MM.1S (cell line): Measurements from ENCODE around the gene TMED6.

Experiments used
- DNase-seq: peaks from one replicate; pipeline ENCODE4 v3.0.0-alpha.2; 2015
- H2AFZ ChIP-seq: fragments of 300-600 bp; sonication (generic); 2 replicates; pipeline ENCODE4 v1.6.0; 2016; ENCODE audit warnings: antibody characterized with exemption, low read length
- H3F3A ChIP-seq: fragments of 300-600 bp; sonication (generic); 2 replicates; pipeline ENCODE4 v1.6.1; 2016; ENCODE audit warnings: mild to moderate bottlenecking, antibody characterized with exemption, low read length, moderate library complexity, mixed read lengths; ENCODE audit not compliant: insufficient read depth
- H3K27ac ChIP-seq: fragments of 300-600 bp; sonication (generic); 2 replicates; pipeline ENCODE4 v1.5.1; 2016; ENCODE audit warnings: mild to moderate bottlenecking, low read length
- H3K27me3 ChIP-seq: fragments of 300-600 bp; sonication (generic); replicated peaks from 2 replicates; pipeline ENCODE4 v1.6.0; 2016; ENCODE audit warnings: low read length; ENCODE audit not compliant: insufficient read depth
- H3K36me3 ChIP-seq: fragments of 300-600 bp; sonication (generic); replicated peaks from 2 replicates; pipeline ENCODE4 v1.6.1; 2016; ENCODE audit warnings: mild to moderate bottlenecking, low read length, mixed read lengths; ENCODE audit not compliant: insufficient read depth
- H3K4me1 ChIP-seq: fragments of 300-600 bp; sonication (generic); 2 replicates; pipeline ENCODE4 v1.6.1; 2016; ENCODE audit warnings: low read length, mixed read lengths
- H3K4me2 ChIP-seq: fragments of 300-600 bp; sonication (generic); 2 replicates; pipeline ENCODE4 v1.6.0; 2016; ENCODE audit warnings: low read depth, low read length
- H3K4me3 ChIP-seq: fragments of 300-600 bp; sonication (generic); 2 replicates; pipeline ENCODE4 v1.5.1; 2016; ENCODE audit warnings: low read length, mixed read lengths
- H3K79me2 ChIP-seq: fragments of 300-600 bp; sonication (generic); 2 replicates; pipeline ENCODE4 v1.6.1; 2016; ENCODE audit warnings: mixed run types, low read length, mixed read lengths
- H3K9ac ChIP-seq: fragments of 300-600 bp; sonication (generic); 2 replicates; pipeline ENCODE4 v1.6.1; 2016; ENCODE audit warnings: low read length, mixed read lengths
- H3K9me2 ChIP-seq: fragments of 300-600 bp; sonication (generic); replicated peaks from 2 replicates; pipeline ENCODE4 v1.6.1; 2016; ENCODE audit warnings: mild to moderate bottlenecking, low read length, mixed read lengths; ENCODE audit not compliant: insufficient read depth
- H3K9me3 ChIP-seq: fragments of 300-600 bp; sonication (generic); replicated peaks from 2 replicates; pipeline ENCODE4 v1.6.1; 2016; ENCODE audit warnings: mild to moderate bottlenecking, low read length, mixed read lengths; ENCODE audit not compliant: insufficient read depth
- H4K20me1 ChIP-seq: fragments of 300-600 bp; sonication (generic); 2 replicates; pipeline ENCODE4 v1.6.1; 2016; ENCODE audit warnings: mild to moderate bottlenecking, low read length, moderate library complexity, mixed read lengths; ENCODE audit not compliant: insufficient read depth
- CTCF ChIP-seq: fragments of 300-600 bp; sonication (generic); IDR thresholded peaks from 2 replicates; pipeline ENCODE4 v1.5.1; 2016; ENCODE audit warnings: antibody characterized with exemption, low read length, mixed read lengths
- EZH2 ChIP-seq: fragments of 300-600 bp; sonication (generic); optimal IDR thresholded peaks from 2 replicates; pipeline ENCODE3; 2017; ENCODE audit warnings: low read depth, mild to moderate bottlenecking, antibody characterized with exemption, low read length, mixed read lengths
- EZH2phosphoT487 ChIP-seq: fragments of 300-600 bp; sonication (generic); IDR thresholded peaks from 2 replicates; pipeline ENCODE4 v1.6.1; 2018; ENCODE audit warnings: antibody characterized with exemption, low read length

TMED6 gene

GRCh38 chr16:69318177-69318910, 33.2 kb downstream of the TMED6 start:
- Histone ChIP-seq H3K4me1 (no peaks in the 10 kb centered on the region), H3K9ac (no peak overlapping the region), H3F3A (no peaks in the 10 kb centered on the region; the same call in 1 of the 2 replicates), H3K36me3 (peaks cover 25% of the 10 kb centered on the region), H2AFZ (no peak overlapping the region), H3K27me3 (no peaks in the 10 kb centered on the region), H3K9me2 (no peaks in the 10 kb centered on the region), H3K9me3 (no peaks in the 10 kb centered on the region), H3K79me2 (peaks cover 66% of the 10 kb centered on the region), H4K20me1 (peaks cover under 1% of the 10 kb centered on the region; the same call in 1 of the 2 replicates), H3K4me2 (no peak overlapping the region), H3K4me3 (no peak overlapping the region), H3K27ac (no peak overlapping the region)
- no peak for DNase-seq
- TF ChIP-seq EZH2 (no peak), CTCF (no peak), EZH2phosphoT487 (no peak)

- Histone ChIP-seq H3K9me2 (no peaks in the 10 kb centered on the region), H3K79me2 (peaks cover 71% of the 10 kb centered on the region), H3K9ac (no peak overlapping the region), H3K9me3 (no peaks in the 10 kb centered on the region), H3K27ac (no peak overlapping the region), H4K20me1 (peaks cover 2% of the 10 kb centered on the region; the same call in 1 of the 2 replicates), H2AFZ (no peak overlapping the region), H3K4me3 (no peak overlapping the region), H3K4me2 (no peak overlapping the region), H3F3A (peaks cover 7% of the 10 kb centered on the region; the same call in 1 of the 2 replicates), H3K36me3 (peaks cover 25% of the 10 kb centered on the region), H3K4me1 (no peaks in the 10 kb centered on the region), H3K27me3 (no peaks in the 10 kb centered on the region)
- no peak for TF ChIP-seq EZH2phosphoT487
- no peak for TF ChIP-seq EZH2
- no peak for TF ChIP-seq CTCF
- no peak for DNase-seq
These were observed 35.0 kb downstream of the TMED6 start for GRCh38 chr16:69316595-69317034.

GRCh38 chr16:69315486-69316311, 35.9 kb downstream of the TMED6 start:
- H3K9me3 ChIP-seq = no peaks in the 10 kb centered on the region
- no peak overlapping the region for H3K4me3 ChIP-seq
- H3K9ac ChIP-seq = no peak overlapping the region
- H3K9me2 ChIP-seq = no peaks in the 10 kb centered on the region
- DNase-seq = no peak
- peaks cover 21% of the 10 kb centered on the region for H3K36me3 ChIP-seq
- 0 out of 2 replicates have a peak, but pooled peaks cover 2% of the 10 kb centered on the region for H4K20me1 ChIP-seq
- H3K79me2 ChIP-seq = peaks cover 64% of the 10 kb centered on the region
- H3K4me2 ChIP-seq = no peak overlapping the region
- peaks cover 8% of the 10 kb centered on the region; the same call in 1 of the 2 replicates for H3F3A ChIP-seq
- H3K27me3 ChIP-seq = no peaks in the 10 kb centered on the region
- H2AFZ ChIP-seq = no peak overlapping the region
- H3K27ac ChIP-seq = no peak overlapping the region
- no peaks in the 10 kb centered on the region for H3K4me1 ChIP-seq
- TF ChIP-seq CTCF (no peak), EZH2phosphoT487 (no peak), EZH2 (no peak)
